K562 (cell line): ENCODE data around the gene LARP6. TPM values are rescaled to one million over a fixed set of nuclear protein-coding genes. Genes with fewer than 3 reads are reported as not detected.

Source experiments
- ATAC-seq: fragments of 200-7000 bp; cut with Tn5 transposase; 3 replicates; pipeline ENCODE4 v1.9.1; 2020; ENCODE audit warnings: moderate library complexity
- BruUV-seq: library from RNA; stranded (reverse); fragments of 400-500 nt; replicated peaks from 2 replicates; lab custom pipeline; 2021; lab: Mats Ljungman, UMichigan
- CTCF ChIA-PET: fragments of 300-600 bp; formaldehyde crosslinking; extraction: SDS; loops from one replicate; lab custom pipeline; 2021; ENCODE audit warnings: low intra/inter-chr PET ratio; lab: Yijun Ruan, JAX
- POLR2A ChIA-PET: fragments of 300-600, 350-650 bp; sonication (Branson Sonifier 250); formaldehyde crosslinking; extraction: SDS; loops from one replicate; lab custom pipeline; 2021; ENCODE audit warnings: antibody characterized with exemption, inconsistent platforms; lab: Yijun Ruan, JAX
- DNase-seq, 4 experiments: peaks; one replicate each; pipeline versions ENCODE4 v3.0.0 to v3.0.0-alpha.2; 2011 to 2018; ENCODE audit warnings: low spot score in 3 of 4, mixed read lengths in 3 of 4; ENCODE audit errors: extremely low read depth in 1 of 4
- FAIRE-seq: peaks from 2 replicates; lab custom pipeline; 2011; peaks lifted over from hg19 to GRCh38; lab: Jason Lieb, UNC
- H2AFZ ChIP-seq: 2 replicates; pipeline ENCODE4 v1.6.0; 2011; ENCODE audit warnings: low read depth, low read length, control low read depth, inconsistent platforms
- H3K27ac ChIP-seq: fragments of 200-600 bp; 3 replicates; pipeline ENCODE4 v1.8.0; 2011; ENCODE audit warnings: low read depth, mild to moderate bottlenecking, control low read depth, inconsistent platforms, low read length, moderate library complexity, mixed read lengths; ENCODE audit errors: extremely low read depth
- H3K27me3 ChIP-seq, 2 experiments: fragments of 300-600 bp in 1 of 2; 2 replicates in 1 of 2; 3 replicates in 1 of 2; pipeline versions ENCODE4 v1.6.0 to v1.8.0; 2011; ENCODE audit warnings: inconsistent platforms in 2 of 2, low read length in 2 of 2, mild to moderate bottlenecking in 1 of 2, mixed read lengths in 1 of 2, moderate library complexity in 1 of 2; ENCODE audit not compliant: control insufficient read depth in 2 of 2, insufficient read depth in 2 of 2
- H3K36me3 ChIP-seq: fragments of 300-600 bp; 3 replicates; pipeline ENCODE4 v1.8.0; 2011; ENCODE audit warnings: mild to moderate bottlenecking, low read length, inconsistent platforms; ENCODE audit not compliant: control insufficient read depth, insufficient read depth
- H3K4me1 ChIP-seq, 2 experiments: fragments of 200-600 bp in 1 of 2; replicated peaks in 1 of 2; 2 replicates in 1 of 2; 3 replicates in 1 of 2; pipeline versions ENCODE4 v1.5.1 to v1.8.0; 2011; ENCODE audit warnings: inconsistent platforms in 2 of 2, low read length in 2 of 2, mild to moderate bottlenecking in 1 of 2, mixed read lengths in 1 of 2, moderate library complexity in 1 of 2; ENCODE audit not compliant: control insufficient read depth in 2 of 2, insufficient read depth in 2 of 2
- H3K4me2 ChIP-seq: 2 replicates; pipeline ENCODE4 v1.6.1; 2011; ENCODE audit warnings: low read length, control low read depth, inconsistent platforms, mixed read lengths; ENCODE audit not compliant: insufficient read depth
- H3K4me3 ChIP-seq: fragments of 200-600 bp; sonication (generic), shearing (Covaris generic); 2 replicates; pipeline ENCODE4 v1.5.1; 2016; ENCODE audit warnings: control low read depth, inconsistent platforms
- H3K79me2 ChIP-seq: fragments of 200-600 bp; 3 replicates; pipeline ENCODE4 v1.8.0; 2011; ENCODE audit warnings: low read length, inconsistent platforms; ENCODE audit not compliant: control insufficient read depth, insufficient read depth
- H3K9ac ChIP-seq, 2 experiments: 2 replicates each; pipeline versions ENCODE4 v1.6.0 to v1.6.1; 2011; ENCODE audit warnings: low read depth in 2 of 2, low read length in 2 of 2, control low read depth in 1 of 2, inconsistent platforms in 1 of 2, mild to moderate bottlenecking in 1 of 2, mixed read lengths in 1 of 2; ENCODE audit not compliant: insufficient read depth in 1 of 2
- H3K9me1 ChIP-seq: one replicate; pipeline ENCODE4 v1.6.0; 2011; ENCODE audit warnings: inconsistent platforms, mild to moderate bottlenecking, low read length, moderate library complexity; ENCODE audit not compliant: control insufficient read depth, insufficient read depth
- H3K9me3 ChIP-seq: replicated peaks from 2 replicates; pipeline ENCODE4 v1.5.1; 2011; ENCODE audit warnings: low read depth, low read length, inconsistent platforms; ENCODE audit not compliant: control insufficient read depth, insufficient read depth
- H4K20me1 ChIP-seq: replicated peaks from 2 replicates; pipeline ENCODE4 v1.6.1; 2011; ENCODE audit warnings: low read length, inconsistent platforms, mixed read lengths; ENCODE audit not compliant: control insufficient read depth, insufficient read depth
- ARID3B ChIP-seq: fragments of 250-450 bp; sonication (Bioruptor Pico); IDR thresholded peaks from 2 replicates; pipeline ENCODE4 v1.4.0; 2020; ENCODE audit warnings: borderline replicate concordance
- ZNF12 ChIP-seq: sonication (generic); formaldehyde crosslinking; IDR thresholded peaks from 2 replicates; pipeline ENCODE4 v1.4.0; 2020; ENCODE audit warnings: mild to moderate bottlenecking, missing genetic modification reagents
- ZNF212 ChIP-seq: fragments of 450-650 bp; formaldehyde crosslinking; IDR thresholded peaks from 2 replicates; pipeline ENCODE4 v1.4.0; 2020; ENCODE audit warnings: mild to moderate bottlenecking
- ZNF280B ChIP-seq: fragments of 250-450 bp; sonication (Bioruptor Pico); IDR thresholded peaks from 2 replicates; pipeline ENCODE4 v1.5.1; 2021; ENCODE audit warnings: mild to moderate bottlenecking
- WGBS: fragments of 100-300 bp; shearing (Covaris generic); methylation state at CpG from one replicate; pipeline ENCODE4 v1.1.6; 2016; ENCODE audit warnings: low coverage, mixed read lengths; ENCODE audit not compliant: insufficient coverage; ENCODE audit errors: missing lambda C conversion rate; 5-methylcytosine and 5-hydroxymethylcytosine counted together
- in situ Hi-C: fragments of 300-500 bp; cut with MboI; formaldehyde crosslinking; loops from 4 replicates; pipeline ENCODE4 v1.15.0; 2018; ENCODE audit warnings: inconsistent platforms, mixed read lengths
- intact Hi-C: fragments of 100-400 bp; cut with micrococcal nuclease; formaldehyde crosslinking; loops from 2 replicates; pipeline ENCODE4 v1.14.2; 2022
- polyA plus RNA-seq, 8 experiments: library from polyadenylated mRNA; depleted of rRNA in 4 of 8; stranded (reverse) in 5 of 8; unstranded in 3 of 8; fragments of >200 nt; fragmentation: Nextera tagmentation in 2 of 8; fragmentation: Illumina TruSeq in 1 of 8; extraction: Ambion mirVana in 2 of 8; extraction: Trizol in 1 of 8; gene quantifications; 2 replicates each; pipeline versions ENCODE4 v1.2.1 to v1.2.3, GENCODE V29; 2011 to 2014; ENCODE audit warnings: inconsistent platforms in 1 of 8, missing spikeins in 1 of 8
- total RNA-seq, 7 experiments: library from RNA; depleted of rRNA in 6 of 7; stranded (reverse); fragments of >200 nt in 6 of 7; fragmentation: Illumina TruSeq in 2 of 7; extraction: Trizol in 2 of 7; gene quantifications; 2 replicates each; pipeline versions ENCODE4 v1.2.1 to v1.2.3, GENCODE V29; 2011 to 2021; ENCODE audit warnings: low replicate concordance in 1 of 7
- TF ChIP-seq, protein P1 (sequence below): fragments of 250-450 bp; sonication (Bioruptor Pico); IDR thresholded peaks from 2 replicates; pipeline ENCODE4 v1.4.0; 2020; ENCODE audit warnings: mild to moderate bottlenecking, moderate library complexity

The LARP6 gene
- total and polyA plus RNA-seq, 9 of the 15 experiments (the other 6 are each of a cell fraction or from before 2014, with no cell fraction given), result not detected

DNA sequence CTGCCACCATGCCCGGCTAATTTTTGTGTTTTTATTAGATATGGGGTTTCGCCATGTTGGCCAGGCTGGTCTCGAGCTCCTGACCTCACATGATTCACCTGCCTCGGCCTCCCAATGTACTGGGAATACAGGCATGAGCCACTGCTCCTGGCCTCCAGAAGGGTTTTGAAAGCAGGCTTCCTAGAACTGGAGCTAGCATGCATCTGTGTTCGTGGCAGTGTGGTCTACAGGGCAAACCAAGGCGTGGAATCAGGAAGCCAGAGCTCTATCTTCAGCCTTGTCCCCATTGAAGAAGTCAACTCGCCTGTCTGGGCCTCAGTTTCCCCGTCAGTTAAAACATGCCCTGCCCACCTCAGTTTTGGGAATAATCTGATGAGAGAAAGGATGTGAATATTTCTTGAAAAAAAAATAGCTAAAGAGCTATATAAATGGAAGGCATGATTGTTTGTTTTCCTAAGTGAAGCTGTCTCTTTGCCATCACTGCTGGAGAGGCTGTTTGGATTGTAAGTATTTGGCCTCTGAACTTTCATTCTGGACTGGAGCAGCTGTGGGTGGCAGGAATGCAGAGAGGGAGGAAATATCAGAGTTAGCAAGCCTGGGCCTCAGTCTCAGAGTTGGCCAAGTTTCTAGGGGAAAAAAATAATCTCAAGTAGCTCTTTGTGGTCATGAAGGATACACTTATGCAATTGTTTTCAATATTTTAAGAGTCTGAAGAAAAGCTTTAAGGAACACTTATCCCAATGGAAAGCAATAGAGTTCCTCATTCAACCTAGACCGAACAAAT, 54.1 kb downstream of the LARP6 start:
- Histone ChIP-seq H3K36me3 (no peaks in the 10 kb centered on the region), H3K27me3 (peaks cover 0 to 8% of the 10 kb centered on the region in 2 experiments; a peak in 2 of 5 replicates), H4K20me1 (no peaks in the 10 kb centered on the region), H3K9me3 (no peaks in the 10 kb centered on the region), H3K4me2 (no peak overlapping the region), H3K79me2 (no peaks in the 10 kb centered on the region), H3K4me3 (no peak overlapping the region), H2AFZ (no peak overlapping the region), H3K9ac (no peak overlapping the region), H3K27ac (no peak overlapping the region), H3K9me1 (no peaks in the 10 kb centered on the region), H3K4me1 (no peaks in the 10 kb centered on the region)
- ATAC-seq, result no peak
- ChIA-PET POLR2A (interaction anchor here (0.6 to 0.7 kb wide), 2 partner anchors 10 to 939 kb away, joined by 3 read pairs; no protein-coding TSS in a partner anchor), CTCF (no interaction called here)
- intact Hi-C loops, result no loop called here
- DNase-seq, result no peak
- FAIRE-seq, result no peak
- 0% methylated on average over 8 of the region's 9 CpGs for WGBS
- BruUV-seq, result no TSS peak
- in situ Hi-C loops, result no loop called here
- TF ChIP-seq ARID3B (no peak), ZNF12 (CRISPR knock-in tag) (no peak), ZNF280B (CRISPR knock-in tag) (no peak), ZNF212 (CRISPR knock-in tag) (no peak)
- TF ChIP-seq, protein P1, sequence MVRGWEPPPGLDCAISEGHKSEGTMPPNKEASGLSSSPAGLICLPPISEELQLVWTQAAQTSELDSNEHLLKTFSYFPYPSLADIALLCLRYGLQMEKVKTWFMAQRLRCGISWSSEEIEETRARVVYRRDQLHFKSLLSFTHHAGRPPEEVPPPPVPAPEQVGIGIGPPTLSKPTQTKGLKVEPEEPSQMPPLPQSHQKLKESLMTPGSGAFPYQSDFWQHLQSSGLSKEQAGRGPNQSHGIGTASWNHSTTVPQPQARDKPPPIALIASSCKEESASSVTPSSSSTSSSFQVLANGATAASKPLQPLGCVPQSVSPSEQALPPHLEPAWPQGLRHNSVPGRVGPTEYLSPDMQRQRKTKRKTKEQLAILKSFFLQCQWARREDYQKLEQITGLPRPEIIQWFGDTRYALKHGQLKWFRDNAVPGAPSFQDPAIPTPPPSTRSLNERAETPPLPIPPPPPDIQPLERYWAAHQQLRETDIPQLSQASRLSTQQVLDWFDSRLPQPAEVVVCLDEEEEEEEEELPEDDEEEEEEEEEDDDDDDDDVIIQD (CRISPR knock-in tag), result no peak
- TF ChIP-seq, all 486 proteins: peak for 0
